HepG2 (cell line): ENCODE measurements around the gene LRGUK. TPM values are rescaled to one million over a fixed set of nuclear protein-coding genes. Genes with fewer than 3 reads are reported as not detected.

Experiments used
- ATAC-seq: fragments of 200-7000 bp; cut with Tn5 transposase; 3 replicates; pipeline ENCODE4 v1.9.1; 2020; ENCODE audit warnings: mild to moderate bottlenecking, moderate library complexity
- BruUV-seq: library from RNA; stranded (reverse); fragments of 400-500 nt; replicated peaks from 2 replicates; lab custom pipeline; 2021; lab: Mats Ljungman, UMichigan
- CTCF ChIA-PET: fragments of 300-600 bp; formaldehyde crosslinking; extraction: SDS; loops from one replicate; lab custom pipeline; 2021; ENCODE audit warnings: low total read pairs, inconsistent platforms, low intra/inter-chr PET ratio; lab: Yijun Ruan, JAX
- POLR2A ChIA-PET: fragments of 350-600 bp; sonication (Branson Sonifier 250); formaldehyde crosslinking; loops from one replicate; lab custom pipeline; 2020; ENCODE audit warnings: antibody characterized with exemption, inconsistent platforms; lab: Yijun Ruan, JAX
- DNase-seq: peaks from one replicate; pipeline ENCODE4 v3.0.0-alpha.2; 2015; ENCODE audit warnings: low spot score
- FAIRE-seq: peaks from 3 replicates; lab custom pipeline; 2011; peaks lifted over from hg19 to GRCh38; lab: Jason Lieb, UNC
- H2AFZ ChIP-seq: one replicate; pipeline ENCODE4 v1.6.1; 2011; ENCODE audit warnings: low read length, inconsistent platforms
- H3K27ac ChIP-seq: fragments of 300-600 bp; 3 replicates; pipeline ENCODE4 v1.8.0; 2011; ENCODE audit warnings: mixed run types, mild to moderate bottlenecking, mixed read lengths, low read length, inconsistent platforms; ENCODE audit not compliant: insufficient read depth; ENCODE audit errors: extremely low read length
- H3K27me3 ChIP-seq, 2 experiments: fragments of 200-600 bp in 1 of 2; 2 replicates in 1 of 2; 3 replicates in 1 of 2; pipeline versions ENCODE4 v1.6.0 to v1.8.0; 2011; ENCODE audit warnings: low read length in 2 of 2, mild to moderate bottlenecking in 2 of 2, moderate library complexity in 2 of 2, inconsistent platforms in 1 of 2; ENCODE audit not compliant: insufficient read depth in 2 of 2, control insufficient read depth in 1 of 2
- H3K36me3 ChIP-seq, 2 experiments: fragments of 200-600 bp in 1 of 2; replicated peaks in 1 of 2; 2 replicates in 1 of 2; 3 replicates in 1 of 2; pipeline versions ENCODE4 v1.5.1 to v1.8.0; 2011; ENCODE audit warnings: low read length in 2 of 2, inconsistent platforms in 1 of 2; ENCODE audit not compliant: insufficient read depth in 2 of 2, control insufficient read depth in 1 of 2
- H3K4me1 ChIP-seq: 2 replicates; pipeline ENCODE4 v1.5.1; 2012; ENCODE audit warnings: low read length, inconsistent platforms; ENCODE audit not compliant: insufficient read depth
- H3K4me2 ChIP-seq: 2 replicates; pipeline ENCODE4 v1.6.0; 2011; ENCODE audit warnings: low read depth, low read length, inconsistent platforms
- H3K4me3 ChIP-seq, 3 experiments: fragments of 200-600 bp in 1 of 3; sonication (generic), shearing (Covaris generic) in 1 of 3; replicated peaks in 1 of 3; 2 replicates each; pipeline ENCODE4 v1.5.1; 2011 to 2016; ENCODE audit warnings: low read length in 3 of 3, inconsistent platforms in 2 of 3, low read depth in 2 of 3, mild to moderate bottlenecking in 2 of 3, control low read depth in 1 of 3, mixed read lengths in 1 of 3; ENCODE audit not compliant: insufficient read depth in 1 of 3
- H3K79me2 ChIP-seq: one replicate; pipeline ENCODE4 v1.6.1; 2011; ENCODE audit warnings: low read length, inconsistent platforms; ENCODE audit not compliant: insufficient read depth
- H3K9ac ChIP-seq: 2 replicates; pipeline ENCODE4 v1.6.0; 2011; ENCODE audit warnings: mild to moderate bottlenecking, low read depth, low read length, inconsistent platforms; ENCODE audit not compliant: insufficient read depth
- H3K9me3 ChIP-seq: 2 replicates; pipeline ENCODE4 v1.5.1; 2012; ENCODE audit warnings: mild to moderate bottlenecking, low read length
- H4K20me1 ChIP-seq: 2 replicates; pipeline ENCODE4 v1.6.0; 2011; ENCODE audit warnings: inconsistent platforms, mild to moderate bottlenecking, low read length, moderate library complexity; ENCODE audit not compliant: insufficient read depth
- CAMTA2 ChIP-seq: sonication (generic); formaldehyde crosslinking; IDR thresholded peaks from 2 replicates; pipeline ENCODE4 v1.4.0; 2020; ENCODE audit warnings: mild to moderate bottlenecking, missing genetic modification reagents, borderline replicate concordance
- FOXO4 ChIP-seq: sonication (generic); formaldehyde crosslinking; conservative IDR thresholded peaks from 2 replicates; pipeline ENCODE4 v1.8.1; 2023; ENCODE audit warnings: missing genetic modification reagents
- MAF1 ChIP-seq: sonication (generic); formaldehyde crosslinking; IDR thresholded peaks from 2 replicates; pipeline ENCODE4 v1.5.0; 2020; ENCODE audit warnings: missing genetic modification reagents, borderline replicate concordance
- POLR2AphosphoS2 ChIP-seq: IDR thresholded peaks from 2 replicates; pipeline ENCODE4 v1.6.1; 2011; ENCODE audit warnings: low read depth, low read length, improper control_type of control experiment
- SYNCRIP ChIP-seq: fragments of 200-400 bp; formaldehyde crosslinking; IDR thresholded peaks from 2 replicates; pipeline ENCODE4 v1.6.1; 2018; ENCODE audit warnings: mild to moderate bottlenecking, low read depth, low read length; ENCODE audit not compliant: insufficient read depth
- ZNF280D ChIP-seq: sonication (generic); formaldehyde crosslinking; IDR thresholded peaks from 2 replicates; pipeline ENCODE4 v1.5.1; 2020; ENCODE audit warnings: mild to moderate bottlenecking, missing genetic modification reagents
- ZNF318 ChIP-seq: sonication (generic); formaldehyde crosslinking; IDR thresholded peaks from 2 replicates; pipeline ENCODE4 v1.4.0; 2020; ENCODE audit warnings: mild to moderate bottlenecking, missing genetic modification reagents
- WGBS: methylation state at CpG from one replicate; pipeline ENCODE4 v1.1.6; 2017; ENCODE audit warnings: low lambda C conversion rate; 5-methylcytosine and 5-hydroxymethylcytosine counted together
- in situ Hi-C: cut with HindIII; loops from 2 replicates; pipeline ENCODE4 v1.10.0; 2017; ENCODE audit warnings: low pct_unique_long_range_greater_than_20kb; ENCODE audit not compliant: extremely low pct_ligation_motif_present
- intact Hi-C: fragments of 100-400 bp; cut with micrococcal nuclease; formaldehyde crosslinking; loops from one replicate; pipeline ENCODE4 v1.10.0; 2022; ENCODE audit not compliant: unreplicated experiment
- polyA plus RNA-seq, 8 experiments: library from polyadenylated mRNA; depleted of rRNA in 3 of 8; stranded (reverse) in 7 of 8; unstranded in 1 of 8; fragments of >200 nt; fragmentation: Illumina TruSeq in 4 of 8; extraction: Trizol in 4 of 8; gene quantifications; 2 replicates each; pipeline versions ENCODE4 v1.2.1 to v1.2.3, GENCODE V29; 2011 to 2016; ENCODE audit warnings: low read depth in 4 of 8, missing spikeins in 1 of 8, mixed read lengths in 1 of 8; ENCODE audit not compliant: insufficient read depth in 1 of 8
- total RNA-seq, 5 experiments: library from RNA; depleted of rRNA; stranded (reverse); fragments of >200 nt; fragmentation: Illumina TruSeq; extraction: Trizol; gene quantifications; 2 replicates each; pipeline ENCODE4 v1.2.3, GENCODE V29; 2016; ENCODE audit warnings: low read depth in 1 of 5
- TF ChIP-seq, protein P1 (sequence below): sonication (generic); formaldehyde crosslinking; IDR thresholded peaks from 2 replicates; pipeline ENCODE4 v1.4.0; 2020; ENCODE audit warnings: missing genetic modification reagents, borderline replicate concordance

Gene LRGUK
- total and polyA plus RNA-seq, 2 of the 13 experiments (the other 11 are each of a cell fraction or from before 2014, with no cell fraction given) = 0.18 to 0.20 TPM

- FAIRE-seq = no peak
- H2AFZ ChIP-seq = no peak overlapping the region
- ATAC-seq = no peak
- no peaks in the 10 kb centered on the region for H3K79me2 ChIP-seq
- no peaks in the 10 kb centered on the region for H3K4me1 ChIP-seq
- no peak for DNase-seq
- H3K4me2 ChIP-seq = no peak overlapping the region
- in situ Hi-C loops (no loop called here), intact Hi-C loops (no loop called here)
- ChIA-PET POLR2A (no interaction called here), CTCF (no interaction called here)
- TF ChIP-seq ZNF280D (CRISPR knock-in tag) (no peak), FOXO4 (no peak), ZNF318 (CRISPR knock-in tag) (no peak), CAMTA2 (CRISPR knock-in tag) (no peak), MAF1 (CRISPR knock-in tag) (no peak), POLR2AphosphoS2 (no peak), SYNCRIP (no peak)
- TF ChIP-seq, protein P1, sequence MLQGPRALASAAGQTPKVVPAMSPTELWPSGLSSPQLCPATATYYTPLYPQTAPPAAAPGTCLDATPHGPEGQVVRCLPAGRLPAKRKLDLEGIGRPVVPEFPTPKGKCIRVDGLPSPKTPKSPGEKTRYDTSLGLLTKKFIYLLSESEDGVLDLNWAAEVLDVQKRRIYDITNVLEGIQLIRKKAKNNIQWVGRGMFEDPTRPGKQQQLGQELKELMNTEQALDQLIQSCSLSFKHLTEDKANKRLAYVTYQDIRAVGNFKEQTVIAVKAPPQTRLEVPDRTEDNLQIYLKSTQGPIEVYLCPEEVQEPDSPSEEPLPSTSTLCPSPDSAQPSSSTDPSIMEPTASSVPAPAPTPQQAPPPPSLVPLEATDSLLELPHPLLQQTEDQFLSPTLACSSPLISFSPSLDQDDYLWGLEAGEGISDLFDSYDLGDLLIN (CRISPR knock-in tag) = no peak
- 14% methylated on average over 4 of the region's 4 CpGs for WGBS
- no peaks in the 10 kb centered on the region for H3K36me3 ChIP-seq
- H4K20me1 ChIP-seq = no peaks in the 10 kb centered on the region
- H3K27me3 ChIP-seq = no peaks in the 10 kb centered on the region
- no peak overlapping the region for H3K4me3 ChIP-seq
- no TSS peak for BruUV-seq
- no peak overlapping the region for H3K9ac ChIP-seq
- H3K27ac ChIP-seq = no peak overlapping the region
- no peaks in the 10 kb centered on the region for H3K9me3 ChIP-seq
These were observed 12.1 kb upstream of the LRGUK start for GRCh38 chr7:134114992-134115391.
